Stimulated activated CD4-positive, alpha-beta T cell treated with anti-CD3 and anti-CD28 coated beads, Interleukin-4, amount 100 ng/mL, for 24 hours (primary cell): ENCODE measurements around the gene DGKB.

Experiments
- DNase-seq: peaks from one replicate; pipeline ENCODE4 v3.0.0-alpha.2; 2020

The DGKB gene

GRCh38 chr7:14902589-14903067 is at the start of gene DGKB:
Gene DGKB (minus strand): TSS chr7:14902751.
- DNase-seq = no peak

- DNase-seq = no peak
Observed at GRCh38 chr7:14950013-14950412, 47.5 kb upstream of the DGKB start.

- no peak for DNase-seq
Observed at GRCh38 chr7:14938181-14938580, 35.6 kb upstream of the DGKB start.

GRCh38 chr7:14937581-14937980 is 35.0 kb upstream of the DGKB start:
- DNase-seq = no peak

GRCh38 chr7:14936554-14936953 is 34.0 kb upstream of the DGKB start:
- DNase-seq = no peak

GRCh38 chr7:14934839-14935238 is 32.3 kb upstream of the DGKB start:
- DNase-seq = no peak

GRCh38 chr7:14931511-14932215 is 29.1 kb upstream of the DGKB start:
- DNase-seq = no peak

GRCh38 chr7:14924398-14924797 is 21.8 kb upstream of the DGKB start:
- no peak for DNase-seq

GRCh38 chr7:14911077-14911476 is 8.5 kb upstream of the DGKB start:
- DNase-seq = no peak

- DNase-seq = no peak
Observed at GRCh38 chr7:14908697-14909096, 6.1 kb upstream of the DGKB start.

- DNase-seq = no peak
Observed at GRCh38 chr7:14905764-14906163, 3.2 kb upstream of the DGKB start.

- DNase-seq = no peak
Observed at GRCh38 chr7:14900051-14900450, 2.5 kb downstream of the DGKB start.

- DNase-seq = no peak
Observed at GRCh38 chr7:14899030-14899429, 3.5 kb downstream of the DGKB start.

GRCh38 chr7:14896461-14896860 is 6.1 kb downstream of the DGKB start:
- DNase-seq = no peak

GRCh38 chr7:14894826-14895225 is 7.7 kb downstream of the DGKB start:
- no peak for DNase-seq

- no peak for DNase-seq
Observed at GRCh38 chr7:14892961-14893360, 9.6 kb downstream of the DGKB start.

GRCh38 chr7:14891289-14891688 is 11.3 kb downstream of the DGKB start:
- no peak for DNase-seq

GRCh38 chr7:14888962-14889361 is 13.6 kb downstream of the DGKB start:
- no peak for DNase-seq

- DNase-seq = no peak
Observed at GRCh38 chr7:14886533-14886932, 16.0 kb downstream of the DGKB start.

- DNase-seq = no peak
Observed at GRCh38 chr7:14875941-14876587, 26.5 kb downstream of the DGKB start.

- no peak for DNase-seq
Observed at GRCh38 chr7:14871880-14872279, 30.7 kb downstream of the DGKB start.

- DNase-seq = no peak
Observed at GRCh38 chr7:14870394-14870793, 32.2 kb downstream of the DGKB start.

GRCh38 chr7:14868937-14869336 is 33.6 kb downstream of the DGKB start:
- DNase-seq = no peak

- no peak for DNase-seq
Observed at GRCh38 chr7:14861456-14861855, 41.1 kb downstream of the DGKB start.

- DNase-seq = no peak
Observed at GRCh38 chr7:14859267-14859666, 43.3 kb downstream of the DGKB start.
